GM19328 (cell line): ENCODE measurements around the gene JAZF1.
"Not testable (repeated sequence)": the region's sequence is repeated elsewhere in the genome, so short reads cannot be mapped to it uniquely, and the experiment has no call there.

Source experiments
- ATAC-seq: cut with Tn5 transposase; IDR thresholded peaks from one replicate; pipeline ENCODE4 v1.9.1; 2021; ENCODE audit warnings: mild to moderate bottlenecking, moderate library complexity; ENCODE audit not compliant: unreplicated experiment

Gene JAZF1

GRCh38 chr7:27890205-27890849 is 290.3 kb downstream of the JAZF1 start:
- ATAC-seq, result peak; percentile 96

GRCh38 chr7:27889800-27890199 is 290.8 kb downstream of the JAZF1 start:
- no peak for ATAC-seq

GRCh38 chr7:27888736-27889135 is 291.9 kb downstream of the JAZF1 start:
- no peak for ATAC-seq

GRCh38 chr7:27886710-27887109 is 293.9 kb downstream of the JAZF1 start:
- not testable (repeated sequence) for ATAC-seq

- ATAC-seq, result no peak
These were observed 294.9 kb downstream of the JAZF1 start for GRCh38 chr7:27885652-27886051.

GRCh38 chr7:27883696-27884095 is 296.9 kb downstream of the JAZF1 start:
- ATAC-seq, result no peak

GRCh38 chr7:27876756-27877155 is 303.8 kb downstream of the JAZF1 start:
- no peak for ATAC-seq

- no peak for ATAC-seq
These were observed 304.8 kb downstream of the JAZF1 start for GRCh38 chr7:27875832-27876231.

GRCh38 chr7:27875061-27875460 is 305.5 kb downstream of the JAZF1 start:
- no peak for ATAC-seq

GRCh38 chr7:27873981-27874957 is 306.3 kb downstream of the JAZF1 start:
- ATAC-seq, result no peak

- ATAC-seq, result no peak
These were observed 308.0 kb downstream of the JAZF1 start for GRCh38 chr7:27872356-27873275.

GRCh38 chr7:27871866-27872265 is 308.7 kb downstream of the JAZF1 start:
- ATAC-seq, result no peak

- no peak for ATAC-seq
These were observed 309.5 kb downstream of the JAZF1 start for GRCh38 chr7:27871086-27871485.

GRCh38 chr7:27870595-27870994 is 310.0 kb downstream of the JAZF1 start:
- ATAC-seq, result no peak

GRCh38 chr7:27869056-27869455 is 311.5 kb downstream of the JAZF1 start:
- ATAC-seq, result no peak

- no peak for ATAC-seq
These were observed 312.5 kb downstream of the JAZF1 start for GRCh38 chr7:27868131-27868550.

- no peak for ATAC-seq
These were observed 313.5 kb downstream of the JAZF1 start for GRCh38 chr7:27866828-27867672.

- ATAC-seq, result no peak
These were observed 314.3 kb downstream of the JAZF1 start for GRCh38 chr7:27866256-27866655.

- no peak for ATAC-seq
These were observed 316.7 kb downstream of the JAZF1 start for GRCh38 chr7:27863880-27864279.

GRCh38 chr7:27861747-27862146 is 318.8 kb downstream of the JAZF1 start:
- no peak for ATAC-seq
